Dermis blood vessel endothelial cell (primary cell): ENCODE measurements around the gene APOBEC3A. TPM values are rescaled to one million over a fixed set of nuclear protein-coding genes. Genes with fewer than 3 reads are reported as not detected.
"Not testable (repeated sequence)": the region's sequence is repeated elsewhere in the genome, so short reads cannot be mapped to it uniquely, and the experiment has no call there.

Source experiments
- DNase-seq: peaks from one replicate; pipeline ENCODE4 v3.0.0; 2010
- total RNA-seq: library from RNA; depleted of rRNA; stranded (reverse); fragments of >200 nt; gene quantifications from 2 replicates; pipeline ENCODE4 v1.2.3, GENCODE V29; 2014

APOBEC3A gene
- total RNA-seq, 1 donor from 2014 or later: not detected

DNA sequence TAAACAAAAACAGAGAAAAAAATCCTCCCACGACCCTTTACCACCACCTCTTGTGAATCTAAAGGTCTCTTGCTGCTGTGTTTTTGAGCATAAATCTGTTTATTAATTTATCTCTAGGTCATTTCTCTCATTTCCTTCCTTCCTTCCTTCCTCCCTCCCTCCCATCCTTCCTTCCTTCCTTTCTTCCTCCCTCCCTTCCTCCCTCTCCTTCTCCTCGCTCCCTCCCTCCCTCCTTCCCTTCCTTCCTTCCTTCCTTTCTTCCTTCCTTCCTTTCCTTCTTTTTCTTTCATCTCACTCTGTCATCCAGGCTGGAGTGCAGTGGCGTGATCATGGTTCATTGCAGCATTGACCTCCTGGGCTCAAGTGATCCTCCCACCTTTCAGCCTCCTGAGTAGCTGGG, 13.5 kb upstream of the APOBEC3A start:
- DNase-seq: no peak

DNA sequence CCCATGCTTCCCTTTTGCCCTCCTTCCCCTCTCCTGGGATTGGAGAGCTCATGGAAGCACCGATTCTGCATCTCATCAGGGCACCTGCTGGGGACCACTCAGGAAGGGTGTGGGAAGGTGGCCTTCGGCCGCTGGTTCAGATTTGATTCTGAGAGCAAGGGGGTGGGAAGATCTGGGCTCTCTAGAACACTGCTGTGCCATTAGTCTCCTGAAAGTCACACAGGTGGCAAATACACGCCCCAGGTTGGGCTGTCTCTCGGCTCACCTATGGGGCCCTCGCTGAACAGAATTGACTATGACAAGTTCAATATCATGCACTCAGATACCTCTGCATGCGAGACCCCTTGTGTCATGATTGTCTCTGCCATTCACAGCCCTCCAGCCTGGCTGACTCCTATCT, 12.8 kb upstream of the APOBEC3A start:
- no peak for DNase-seq

DNA sequence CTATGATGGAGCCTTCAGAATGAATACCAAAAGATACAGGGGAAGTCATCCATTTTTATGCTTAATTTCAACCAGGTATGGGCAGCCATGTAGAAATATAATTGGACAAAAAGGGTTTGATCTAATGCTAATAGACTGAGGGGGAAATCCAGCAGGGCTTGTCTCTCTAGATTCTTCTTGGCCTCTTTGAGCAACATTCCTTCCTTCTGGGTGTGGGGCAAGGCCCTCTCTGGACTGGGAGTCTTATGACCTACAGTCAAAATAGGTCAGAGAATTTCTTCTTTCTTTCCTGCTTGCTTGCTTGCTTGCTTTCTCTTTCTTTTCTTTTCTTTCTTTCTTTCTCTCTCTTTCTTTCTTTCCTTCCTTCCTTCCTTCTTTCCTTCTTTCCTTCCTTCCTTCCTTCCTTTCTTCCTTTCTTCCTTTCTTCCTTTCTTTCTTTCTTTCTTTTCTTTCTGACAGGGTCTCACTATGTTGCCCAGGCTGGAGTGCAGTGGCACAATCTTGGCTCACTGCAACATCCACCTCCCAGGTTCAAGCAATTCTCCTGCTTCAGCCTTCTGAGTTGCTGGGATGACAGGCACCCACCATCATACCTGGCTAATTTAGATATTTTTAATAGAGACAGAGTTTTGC, 11.6 kb upstream of the APOBEC3A start:
- not testable (repeated sequence) for DNase-seq

DNA sequence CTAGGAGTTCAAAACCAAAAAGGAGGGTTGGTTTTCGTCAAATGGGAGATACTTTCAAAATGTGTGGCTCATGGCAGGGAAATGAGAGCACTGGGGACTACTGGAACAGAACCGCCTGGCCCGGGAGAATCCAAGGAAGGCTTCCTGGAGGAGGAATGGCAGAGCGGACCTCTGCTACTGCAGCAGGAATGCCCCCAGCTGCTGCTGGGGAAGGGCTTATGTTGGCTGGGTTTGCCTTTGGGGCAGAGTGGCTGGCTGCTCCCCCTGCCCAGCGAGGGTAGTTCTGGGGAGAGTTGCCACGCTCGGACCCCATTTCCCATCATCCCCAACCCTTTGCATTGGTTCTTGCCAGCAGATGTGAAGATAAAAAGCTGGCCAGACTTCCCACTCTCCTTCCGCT, 10.6 kb upstream of the APOBEC3A start:
- DNase-seq: no peak

DNA sequence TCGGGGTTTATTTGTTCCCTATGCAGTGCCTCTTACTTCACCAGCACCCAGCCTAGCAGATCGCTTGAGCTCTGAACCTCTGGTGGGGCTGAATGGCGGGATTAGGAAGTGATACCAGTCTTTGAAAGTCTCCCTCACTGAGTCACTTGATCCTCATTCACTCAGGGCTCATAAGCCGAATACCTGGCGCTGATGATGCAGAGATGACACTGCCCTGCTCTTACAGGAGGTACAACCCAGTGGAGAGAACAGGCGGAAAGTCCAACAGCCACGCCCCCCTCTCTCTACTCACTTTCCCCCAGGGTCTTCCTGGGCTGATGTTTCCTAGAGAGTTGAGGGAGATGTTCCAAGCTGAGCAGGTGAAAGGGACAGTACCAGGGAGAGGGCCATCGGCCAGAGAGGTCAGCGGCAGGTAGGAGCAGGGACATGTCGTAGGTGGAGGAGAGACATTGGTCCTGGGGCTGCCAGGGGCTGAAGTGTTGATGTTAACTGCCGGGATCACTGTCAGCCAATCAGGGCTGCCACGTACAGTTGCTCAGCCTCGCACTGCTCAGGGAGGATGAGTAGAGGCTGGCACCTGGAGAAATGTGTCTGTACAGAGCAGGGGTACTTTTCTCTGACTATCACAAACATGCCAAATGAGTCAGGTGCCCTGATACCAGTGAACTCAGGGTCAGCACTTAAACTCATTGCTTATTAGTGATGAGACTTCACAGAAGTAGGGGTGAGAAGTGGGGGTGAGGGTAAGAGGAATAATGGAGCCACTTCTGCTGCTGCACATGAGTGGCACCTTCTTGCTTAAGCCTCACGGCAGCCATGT, 9.9 kb upstream of the APOBEC3A start:
- DNase-seq: no peak

DNA sequence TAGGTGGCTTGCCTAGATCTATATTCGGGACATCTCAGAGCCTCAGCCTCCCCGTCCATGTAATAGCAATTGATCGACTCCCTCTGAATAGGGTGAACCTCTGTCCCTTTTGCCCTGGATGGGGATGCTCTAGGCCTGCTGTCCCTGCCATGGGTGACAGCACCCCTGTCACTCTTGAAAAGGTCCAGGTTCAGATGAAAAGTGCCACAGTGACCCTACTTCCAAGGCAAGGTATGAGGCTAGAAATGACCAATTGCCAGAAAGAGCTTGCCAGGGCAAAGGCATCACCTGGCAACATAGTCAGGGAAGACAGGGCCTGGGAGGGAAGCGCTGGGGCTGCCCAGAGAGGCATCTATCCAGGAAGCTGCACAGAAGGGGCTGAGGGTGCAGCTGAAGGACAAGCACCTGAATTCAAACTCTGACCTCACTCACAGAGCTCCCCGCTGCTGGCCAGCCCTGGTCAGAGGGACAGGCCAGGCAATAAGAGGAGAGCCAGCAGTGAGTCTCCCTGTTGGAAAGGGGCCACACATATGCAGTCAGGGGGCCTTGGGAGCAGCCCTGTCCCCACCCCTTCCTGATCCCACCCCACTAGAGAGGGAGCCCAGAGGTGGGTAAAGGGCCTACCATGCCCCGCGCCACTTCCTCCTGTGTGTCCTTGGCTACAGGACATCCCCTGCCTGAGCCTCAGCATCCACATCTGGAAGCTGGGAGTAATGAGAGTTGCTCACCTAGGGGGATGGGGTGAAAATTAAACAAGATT, 9.0 kb upstream of the APOBEC3A start:
- DNase-seq: no peak

DNA sequence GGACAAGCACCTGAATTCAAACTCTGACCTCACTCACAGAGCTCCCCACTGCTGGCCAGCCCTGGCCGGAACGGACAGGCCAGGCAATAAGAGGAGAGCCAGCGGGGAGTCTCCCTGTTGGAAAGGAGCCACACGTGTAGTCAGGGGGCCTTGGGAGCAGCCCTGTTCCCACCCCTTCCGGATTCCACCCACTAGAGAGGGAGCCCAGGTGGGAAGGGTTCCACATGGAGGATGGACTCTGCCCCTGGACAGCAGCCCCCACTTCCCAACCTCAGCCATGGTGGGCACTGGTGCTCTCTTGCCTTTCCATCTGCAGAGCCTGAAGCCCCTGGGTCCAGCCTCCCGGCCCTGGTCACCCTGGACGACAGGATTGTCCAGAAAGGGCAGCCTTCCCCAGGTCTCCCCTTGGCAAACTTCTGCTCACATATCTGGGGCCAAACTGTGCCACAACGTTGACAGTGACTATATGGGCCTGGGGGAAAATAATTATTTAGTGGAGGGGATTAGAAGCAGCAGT, 7.5 kb upstream of the APOBEC3A start:
- DNase-seq: no peak

DNA sequence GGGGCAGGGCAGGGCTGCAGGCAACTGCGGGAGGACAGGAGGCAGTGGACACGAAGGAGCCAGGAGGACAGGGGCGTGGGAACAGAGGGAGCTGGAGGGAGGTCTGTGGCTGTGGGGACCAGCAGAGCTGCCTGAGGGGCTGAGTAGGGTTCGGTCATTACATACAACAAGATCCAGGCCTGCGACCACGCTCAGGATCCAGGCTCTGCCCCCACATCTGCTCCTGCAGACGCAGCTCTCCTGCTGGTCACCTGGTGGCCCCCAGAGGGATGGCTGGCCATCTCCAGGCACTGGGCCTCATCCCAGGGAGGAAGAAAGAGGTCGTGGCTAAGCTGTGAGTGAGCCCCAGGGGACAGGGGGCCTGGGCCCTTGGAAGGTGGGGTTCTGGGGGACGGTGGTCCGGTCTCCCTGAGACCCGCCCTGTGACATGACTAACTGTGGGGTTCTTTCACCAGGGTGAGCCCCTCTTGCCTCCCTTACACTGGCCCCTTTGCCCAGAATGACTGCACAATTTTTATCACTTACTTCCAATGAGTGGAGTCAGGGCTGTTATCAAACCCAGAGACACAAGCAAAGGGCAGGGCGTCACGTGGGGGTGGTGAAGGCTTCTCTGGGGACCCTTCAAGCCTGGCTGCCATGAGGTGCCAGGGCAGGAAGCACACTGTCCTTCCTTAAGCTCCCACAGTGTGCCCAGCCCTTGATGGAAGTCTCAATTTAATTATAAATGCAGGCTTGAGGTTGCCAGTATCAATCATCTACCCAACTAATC, 6.7 kb upstream of the APOBEC3A start:
- DNase-seq: no peak

DNA sequence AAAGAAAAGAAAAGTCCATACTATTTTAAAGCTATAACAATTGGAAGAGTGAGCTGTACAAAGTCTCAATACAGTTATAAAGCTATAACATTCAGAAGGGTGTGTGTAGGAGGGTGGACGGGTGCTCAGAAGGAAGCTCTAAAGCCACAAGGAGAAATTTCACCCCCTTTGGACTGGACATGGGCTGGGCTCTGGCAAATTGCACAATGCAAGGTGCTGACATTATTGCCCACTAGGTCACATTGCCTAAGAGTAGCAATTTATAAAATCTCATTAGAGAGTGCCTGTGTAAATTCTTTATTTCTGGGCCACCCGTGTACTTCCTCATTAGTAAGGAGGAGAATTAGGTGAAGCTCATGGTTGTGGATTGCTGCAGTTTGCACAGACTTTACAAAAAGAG, 5.7 kb upstream of the APOBEC3A start:
- DNase-seq: no peak

DNA sequence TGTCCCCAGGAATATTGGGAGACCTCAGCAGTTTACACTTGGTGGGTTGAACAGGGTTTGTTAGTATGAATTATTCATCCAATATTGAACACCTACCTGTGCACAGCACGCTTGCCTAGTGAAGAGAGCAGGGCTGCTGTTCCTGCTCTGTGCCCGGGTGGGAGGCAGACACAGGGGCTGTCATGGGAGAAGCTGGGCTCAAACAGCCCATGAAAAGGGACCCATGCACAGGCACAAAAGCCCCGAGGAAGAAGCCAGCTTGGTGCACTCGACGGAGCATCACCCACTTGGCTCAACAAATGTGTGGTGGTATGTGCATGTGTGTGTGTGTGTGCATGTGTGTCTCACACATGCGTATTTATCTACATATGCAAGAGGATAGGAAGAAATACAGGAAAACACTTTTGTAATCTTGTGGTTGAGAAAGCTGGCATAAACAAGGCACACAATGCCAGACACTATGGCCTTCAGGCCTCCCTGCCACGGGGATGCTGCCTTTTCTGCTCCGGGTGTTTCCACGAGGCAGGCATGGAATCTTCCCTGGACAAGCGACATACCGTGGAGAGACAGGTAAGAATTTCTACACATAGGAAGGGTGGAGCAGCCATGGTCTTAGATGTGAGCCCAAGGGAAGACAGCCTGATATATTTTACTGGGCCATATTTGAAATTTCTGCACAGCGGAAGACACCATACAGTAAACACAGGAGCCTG, 5.0 kb upstream of the APOBEC3A start:
- no peak for DNase-seq

DNA sequence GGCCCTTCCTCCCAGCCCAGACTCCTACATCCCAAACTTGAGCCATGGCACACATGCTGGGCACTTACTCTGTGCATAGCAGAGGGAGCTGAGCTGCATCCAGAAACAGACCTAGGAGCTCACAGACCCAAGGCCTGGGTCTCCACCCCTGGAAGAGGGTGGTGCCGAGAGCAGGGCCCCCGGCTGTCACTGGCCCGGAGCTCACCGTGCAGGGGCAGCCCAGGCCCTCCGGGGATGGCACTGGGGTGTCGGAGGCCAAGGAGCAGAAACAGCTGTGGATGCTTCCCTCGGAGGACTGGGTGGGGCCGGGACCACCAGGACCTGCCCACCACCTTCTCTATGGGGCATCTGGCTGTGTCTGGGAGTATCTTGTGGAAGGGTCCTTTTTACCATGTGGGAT, 4.3 kb upstream of the APOBEC3A start:
- DNase-seq: no peak

DNA sequence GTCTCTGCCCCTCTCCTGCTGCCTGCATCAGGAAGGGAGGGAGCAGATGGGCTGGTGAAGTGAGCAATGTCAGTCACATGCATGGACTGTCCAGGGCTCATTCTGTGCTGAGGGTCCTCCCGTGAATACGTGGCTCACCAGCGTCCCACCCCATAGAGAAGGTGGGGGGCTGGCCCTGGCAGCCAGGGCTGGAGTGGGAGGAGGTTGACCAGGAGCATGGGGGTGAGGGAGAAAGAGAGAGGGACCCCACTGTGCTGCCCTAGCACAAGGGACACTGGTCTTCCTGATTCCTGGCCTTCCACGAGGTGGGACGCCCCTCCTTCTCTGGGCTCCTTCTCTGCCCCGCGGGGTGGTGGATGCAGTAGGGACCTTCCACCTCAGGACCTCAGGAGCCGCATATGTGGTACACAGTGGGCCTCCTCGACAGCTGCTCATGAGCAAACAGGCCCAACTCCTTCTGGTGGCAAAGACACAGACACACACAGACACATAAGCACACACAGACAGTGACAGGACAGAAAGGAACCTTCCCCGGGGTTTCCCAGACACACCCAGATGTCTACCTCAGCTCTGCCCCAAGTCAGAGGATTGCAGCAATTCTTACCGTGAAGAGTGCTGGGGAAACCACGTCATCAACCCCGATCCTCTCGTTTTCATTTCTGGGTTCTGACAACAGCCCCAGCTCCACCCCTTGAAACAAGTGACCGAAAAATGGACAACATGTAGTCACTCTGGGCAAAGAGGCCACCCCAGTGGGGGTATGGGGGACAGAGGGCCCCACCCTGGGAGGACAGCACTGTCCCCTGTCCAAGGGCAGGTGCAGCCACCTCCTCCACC, 3.6 kb upstream of the APOBEC3A start:
- no peak for DNase-seq

DNA sequence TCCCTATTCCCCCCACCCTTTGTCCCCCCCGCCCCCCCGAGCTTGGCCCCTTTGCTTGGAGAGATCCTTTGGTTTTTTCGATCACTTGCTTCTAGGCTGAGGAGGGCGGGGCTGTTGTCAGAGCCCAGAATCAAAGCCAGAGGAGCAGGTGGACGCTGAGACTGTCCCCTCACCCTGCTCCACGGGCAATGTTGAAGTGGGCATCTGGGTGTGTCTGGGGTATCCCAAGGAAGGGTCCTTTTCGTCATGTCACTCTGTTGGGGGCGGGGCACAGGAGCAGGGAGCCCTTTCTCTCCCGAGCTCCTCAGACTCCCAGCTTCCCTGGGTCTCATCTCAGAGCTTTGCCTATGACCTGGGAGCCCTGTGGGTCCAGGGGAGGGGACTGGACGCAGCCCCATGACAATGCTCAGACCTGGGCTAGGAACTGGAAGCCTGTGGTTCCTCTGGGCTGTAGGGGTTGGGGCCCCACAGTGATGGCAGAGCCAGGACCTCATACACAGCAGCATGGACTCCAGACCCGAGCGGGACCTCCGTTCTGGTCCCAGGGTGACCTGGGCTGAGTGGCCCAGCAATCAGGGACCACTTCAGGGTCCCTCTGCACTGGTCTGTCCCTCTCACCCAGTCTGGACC, 2.9 kb upstream of the APOBEC3A start:
- DNase-seq: no peak

DNA sequence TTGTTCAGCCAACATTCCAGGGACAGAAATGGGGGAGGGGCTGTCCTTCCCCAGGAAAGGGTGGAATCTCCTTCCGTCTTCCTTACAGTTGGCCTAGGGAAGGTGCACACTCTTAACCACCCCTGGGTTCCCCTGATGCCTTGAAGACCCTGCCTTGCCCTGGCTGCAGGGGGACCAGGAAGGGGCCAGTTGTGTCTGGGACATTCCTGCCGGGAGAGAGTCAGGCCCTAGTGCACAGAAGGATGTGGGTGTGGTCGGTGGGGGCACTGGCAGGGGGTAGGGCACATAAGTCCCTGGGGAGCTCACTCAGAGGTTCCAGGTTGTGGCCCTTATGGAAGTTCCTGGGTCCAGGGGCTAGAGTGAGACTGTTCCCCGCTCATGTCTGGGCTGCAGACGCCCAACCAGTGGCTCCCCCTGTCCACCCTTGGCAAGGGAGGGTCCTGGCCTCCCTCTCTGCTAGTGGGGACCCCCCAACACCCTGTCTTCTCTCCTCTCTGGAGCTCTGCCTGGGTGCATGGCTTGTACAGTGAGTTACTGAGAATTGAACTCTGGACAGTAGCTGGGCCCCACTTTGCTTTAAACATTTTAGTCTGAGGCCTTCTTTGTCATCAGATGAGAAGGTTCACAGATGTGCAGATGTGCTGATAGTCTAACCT, 2.0 kb upstream of the APOBEC3A start:
- no peak for DNase-seq

DNA sequence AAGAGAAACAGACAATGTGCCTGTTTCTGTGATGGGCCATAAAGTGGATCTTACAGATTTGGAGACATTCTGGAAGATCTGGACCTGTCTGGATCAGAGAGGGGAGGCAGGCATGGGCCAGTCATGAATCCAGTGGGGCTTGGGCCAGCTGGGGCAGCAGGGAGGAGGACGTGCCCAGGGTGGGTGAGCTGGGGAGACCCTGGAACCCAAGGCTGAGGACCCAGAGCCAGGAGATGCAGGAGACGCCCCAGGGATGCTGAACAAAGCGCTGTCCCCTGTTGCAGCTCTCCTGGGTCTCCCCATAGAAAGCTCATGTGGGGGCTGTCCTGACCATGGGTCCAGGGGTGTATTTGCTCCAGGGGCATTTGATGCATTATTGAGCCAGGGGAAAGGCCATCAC, 1.5 kb upstream of the APOBEC3A start:
- DNase-seq: no peak

DNA sequence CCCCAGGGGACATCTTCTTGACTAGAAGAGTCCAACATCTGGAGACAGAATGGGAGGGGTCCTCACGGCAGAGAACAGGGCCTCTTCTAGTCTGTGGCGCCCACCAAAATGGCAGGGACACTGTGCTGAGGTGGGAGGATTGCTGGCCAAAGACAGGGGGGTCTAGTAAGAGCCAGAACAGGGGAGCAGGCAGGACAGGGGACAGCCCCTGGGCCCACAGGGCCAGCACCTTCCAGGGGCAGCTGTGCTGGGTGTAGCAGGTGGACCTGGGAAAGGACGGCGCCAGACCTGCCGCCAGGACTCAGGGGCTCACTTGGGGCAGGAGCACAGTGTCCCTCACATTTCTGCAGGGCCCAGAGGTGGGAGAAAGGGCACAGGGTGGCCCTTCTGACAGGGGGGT, 858 bp upstream of the APOBEC3A start:
- DNase-seq: no peak

DNA sequence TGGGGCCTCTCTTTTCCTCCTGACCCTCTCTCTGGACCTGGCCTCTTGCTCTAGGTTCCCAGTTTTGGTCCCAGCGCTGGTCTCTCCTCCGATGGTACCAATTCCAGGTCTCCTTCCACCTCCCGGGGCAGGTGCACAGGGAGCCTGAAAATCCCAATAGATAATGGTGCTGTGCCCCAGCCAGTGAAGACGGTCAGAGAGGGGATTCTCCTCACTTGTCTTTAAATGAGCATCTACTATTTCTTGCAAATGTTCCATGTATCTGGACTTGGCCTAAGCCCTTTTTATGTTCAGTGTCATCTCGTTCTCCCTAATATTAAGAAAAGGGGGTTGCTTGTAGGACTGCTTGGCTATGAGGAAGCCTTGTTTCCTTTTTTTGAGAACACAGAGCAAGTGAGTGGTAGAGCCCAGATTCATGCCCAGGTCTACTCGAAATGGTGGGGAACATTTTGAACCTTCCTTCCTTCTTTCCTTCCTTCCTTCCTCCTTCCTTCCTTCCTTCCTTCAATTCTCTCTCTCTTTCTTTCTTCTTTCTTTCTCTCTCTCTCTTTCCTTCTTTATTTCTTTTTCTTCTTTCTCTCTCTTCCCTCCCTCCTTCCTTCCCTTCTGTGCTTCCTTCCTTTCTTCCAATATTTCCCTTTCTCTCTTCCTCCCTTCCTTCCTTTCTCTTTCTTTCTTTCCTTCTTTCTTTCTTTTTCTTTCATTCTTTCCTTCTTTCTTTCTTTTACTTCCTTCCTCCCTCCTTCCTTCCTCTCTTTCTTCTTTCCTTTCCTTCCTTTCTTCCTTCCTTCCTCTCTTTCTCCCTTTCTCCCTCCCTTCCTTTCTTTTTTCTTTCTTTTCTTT, 620 bp downstream of the APOBEC3A start:
- DNase-seq: no peak

DNA sequence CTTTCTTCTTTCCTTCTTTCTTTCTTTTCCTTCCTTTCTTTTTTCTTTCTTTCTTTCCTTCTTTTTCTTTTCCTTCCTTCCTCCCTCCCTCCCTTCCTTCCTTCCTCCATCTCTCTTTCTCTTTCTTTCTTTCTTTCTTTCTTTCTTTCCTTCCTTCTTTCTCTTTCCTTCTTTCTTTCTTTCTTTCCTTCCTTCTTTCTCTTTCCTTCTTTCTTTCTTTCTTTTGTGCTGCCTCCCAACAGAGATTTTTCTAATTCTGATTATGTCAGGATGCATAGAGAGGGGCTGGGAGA, 1.2 kb downstream of the APOBEC3A start:
- not testable (repeated sequence) for DNase-seq

DNA sequence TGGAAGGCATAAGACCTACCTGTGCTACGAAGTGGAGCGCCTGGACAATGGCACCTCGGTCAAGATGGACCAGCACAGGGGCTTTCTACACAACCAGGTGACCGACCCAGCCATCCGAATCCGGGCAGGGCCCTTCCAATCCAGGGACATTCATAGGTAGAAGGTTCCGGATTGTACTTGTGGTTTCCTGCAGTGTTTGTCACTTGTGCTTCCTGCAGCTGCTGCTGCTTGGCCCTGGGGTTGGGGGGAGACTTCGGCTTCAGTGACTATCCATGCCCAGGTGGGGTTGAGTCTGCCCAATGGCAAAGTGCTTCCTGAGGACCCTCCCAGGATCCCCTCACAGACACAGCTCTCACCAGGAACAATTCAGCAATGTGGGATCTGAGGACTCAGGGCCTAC, 2.2 kb downstream of the APOBEC3A start:
- no peak for DNase-seq
